PC-3 (cell line): Measurements from ENCODE around the gene TMEM163.

Experiments
- EZH2 ChIP-seq: fragments of 300-600 bp; sonication (generic); IDR thresholded peaks from one replicate; pipeline ENCODE4 v1.6.1; 2017; ENCODE audit warnings: antibody characterized with exemption, mild to moderate bottlenecking, low read length; ENCODE audit not compliant: unreplicated experiment
- EZH2phosphoT487 ChIP-seq: fragments of 300-600 bp; sonication (generic); IDR thresholded peaks from 2 replicates; pipeline ENCODE4 v1.6.1; 2018; ENCODE audit warnings: mild to moderate bottlenecking, antibody characterized with exemption, low read length, borderline replicate concordance
- TF ChIP-seq, protein P1 (sequence below): fragments of 300-600 bp; sonication (generic); conservative IDR thresholded peaks from 2 replicates; pipeline ENCODE4 v1.5.1; 2017; ENCODE audit warnings: antibody characterized with exemption, low read depth, mild to moderate bottlenecking, low read length

DNA sequence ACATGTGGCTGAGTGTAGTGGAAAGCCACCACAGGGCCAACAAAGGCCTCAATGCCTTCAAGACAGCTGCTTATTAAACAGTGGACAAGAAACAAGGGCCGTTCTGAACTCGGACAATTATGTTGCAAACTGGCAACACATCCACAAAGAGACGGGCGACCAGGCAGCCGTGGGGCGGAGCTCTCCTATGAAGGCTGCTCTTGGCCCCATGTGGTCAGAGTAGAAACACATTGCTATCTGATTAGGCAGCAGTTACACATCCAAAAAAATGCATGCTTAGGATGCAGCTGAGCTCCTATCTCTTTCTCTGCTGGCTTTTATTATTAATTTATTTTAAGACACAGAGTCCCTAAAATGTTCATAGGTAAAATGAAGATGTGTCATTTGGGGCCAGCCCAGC, 163.4 kb downstream of the TMEM163 start:
- TF ChIP-seq, protein P1, sequence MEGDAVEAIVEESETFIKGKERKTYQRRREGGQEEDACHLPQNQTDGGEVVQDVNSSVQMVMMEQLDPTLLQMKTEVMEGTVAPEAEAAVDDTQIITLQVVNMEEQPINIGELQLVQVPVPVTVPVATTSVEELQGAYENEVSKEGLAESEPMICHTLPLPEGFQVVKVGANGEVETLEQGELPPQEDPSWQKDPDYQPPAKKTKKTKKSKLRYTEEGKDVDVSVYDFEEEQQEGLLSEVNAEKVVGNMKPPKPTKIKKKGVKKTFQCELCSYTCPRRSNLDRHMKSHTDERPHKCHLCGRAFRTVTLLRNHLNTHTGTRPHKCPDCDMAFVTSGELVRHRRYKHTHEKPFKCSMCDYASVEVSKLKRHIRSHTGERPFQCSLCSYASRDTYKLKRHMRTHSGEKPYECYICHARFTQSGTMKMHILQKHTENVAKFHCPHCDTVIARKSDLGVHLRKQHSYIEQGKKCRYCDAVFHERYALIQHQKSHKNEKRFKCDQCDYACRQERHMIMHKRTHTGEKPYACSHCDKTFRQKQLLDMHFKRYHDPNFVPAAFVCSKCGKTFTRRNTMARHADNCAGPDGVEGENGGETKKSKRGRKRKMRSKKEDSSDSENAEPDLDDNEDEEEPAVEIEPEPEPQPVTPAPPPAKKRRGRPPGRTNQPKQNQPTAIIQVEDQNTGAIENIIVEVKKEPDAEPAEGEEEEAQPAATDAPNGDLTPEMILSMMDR, result no peak
- TF ChIP-seq EZH2phosphoT487 (no peak), EZH2 (no peak)
